GM12878 (cell line): ENCODE measurements around the gene STK16. TPM values are rescaled to one million over a fixed set of nuclear protein-coding genes. Genes with fewer than 3 reads are reported as not detected.

Experiments used
- ATAC-seq: fragments of 200-7000 bp; cut with Tn5 transposase; 3 replicates; pipeline ENCODE4 v1.9.1; 2020; ENCODE audit warnings: mild to moderate bottlenecking, moderate library complexity
- BruUV-seq: library from RNA; stranded (reverse); fragments of 400-500 nt; replicated peaks from 2 replicates; lab custom pipeline; 2021; lab: Mats Ljungman, UMichigan
- CTCF ChIA-PET: fragments of 300-600 bp; sonication (Branson Sonifier 250); formaldehyde crosslinking; extraction: SDS; loops from one replicate; lab custom pipeline; 2021; ENCODE audit warnings: inconsistent platforms; lab: Yijun Ruan, JAX
- POLR2A ChIA-PET: fragments of 350-600 bp; formaldehyde crosslinking; extraction: SDS; loops from one replicate; lab custom pipeline; 2021; ENCODE audit warnings: inconsistent platforms; lab: Charles Lee
- RAD21 ChIA-PET: fragments of 300-600 bp; sonication (Branson Sonifier 250); formaldehyde crosslinking; loops from one replicate; lab custom pipeline; 2023; ENCODE audit warnings: antibody characterized with exemption; ENCODE audit not compliant: unreplicated experiment; lab: Charles Lee
- SMC1A ChIA-PET: fragments of 300-600 bp; sonication (Branson Sonifier 250); formaldehyde crosslinking; loops from one replicate; lab custom pipeline; 2023; ENCODE audit not compliant: unreplicated experiment, uncharacterized antibody; lab: Charles Lee
- DNase-seq: peaks from one replicate; pipeline ENCODE4 v3.0.0-alpha.2; 2011; ENCODE audit warnings: low read depth, low spot score
- FAIRE-seq: peaks from 3 replicates; lab custom pipeline; 2011; peaks lifted over from hg19 to GRCh38; lab: Jason Lieb, UNC
- H2AFZ ChIP-seq: 2 replicates; pipeline ENCODE4 v1.6.0; 2011; ENCODE audit warnings: low read depth, low read length, control low read depth; ENCODE audit not compliant: control insufficient read depth
- H3K27ac ChIP-seq: 2 replicates; pipeline ENCODE4 v1.5.1; 2011; ENCODE audit warnings: control low read depth; ENCODE audit not compliant: control insufficient read depth, insufficient read depth
- H3K27me3 ChIP-seq, 2 experiments: replicated peaks in 1 of 2; 2 replicates each; pipeline versions ENCODE4 v1.6.0 to v1.6.1; 2011; ENCODE audit warnings: low read length in 1 of 2; ENCODE audit not compliant: control insufficient read depth in 2 of 2, insufficient read depth in 2 of 2
- H3K36me3 ChIP-seq, 2 experiments: 2 replicates each; pipeline ENCODE4 v1.5.1; 2011; ENCODE audit warnings: low read length in 1 of 2; ENCODE audit not compliant: control insufficient read depth in 2 of 2, insufficient read depth in 2 of 2
- H3K4me1 ChIP-seq: 2 replicates; pipeline ENCODE4 v1.6.1; 2011; ENCODE audit warnings: mild to moderate bottlenecking, low read length, moderate library complexity, mixed read lengths; ENCODE audit not compliant: control insufficient read depth, insufficient read depth
- H3K4me2 ChIP-seq: 2 replicates; pipeline ENCODE4 v1.6.0; 2011; ENCODE audit warnings: control low read depth; ENCODE audit not compliant: control insufficient read depth, insufficient read depth
- H3K4me3 ChIP-seq: fragments of 200-600 bp; sonication (generic); 2 replicates; pipeline ENCODE4 v1.5.1; 2016
- H3K79me2 ChIP-seq: 2 replicates; pipeline ENCODE4 v1.6.0; 2011; ENCODE audit warnings: low read length; ENCODE audit not compliant: control insufficient read depth, insufficient read depth
- H3K9ac ChIP-seq: 2 replicates; pipeline ENCODE4 v1.8.0; 2011; ENCODE audit warnings: low read length, control low read depth, mixed read lengths; ENCODE audit not compliant: control insufficient read depth, insufficient read depth
- H3K9me3 ChIP-seq: replicated peaks from 3 replicates; pipeline ENCODE4 v1.5.1; 2011; ENCODE audit warnings: mild to moderate bottlenecking, low read length; ENCODE audit not compliant: control insufficient read depth, insufficient read depth
- H4K20me1 ChIP-seq: 2 replicates; pipeline ENCODE4 v1.6.0; 2011; ENCODE audit not compliant: control insufficient read depth, insufficient read depth
- CREB1 ChIP-seq: IDR thresholded peaks from 2 replicates; pipeline ENCODE4 v1.6.1; 2012; ENCODE audit warnings: low read depth, mild to moderate bottlenecking, inconsistent platforms
- EP300 ChIP-seq, 2 experiments: fragments of 150-350 bp in 1 of 2; IDR thresholded peaks; 2 replicates each; pipeline ENCODE4 v1.6.1; 2011 to 2012; ENCODE audit warnings: low read depth in 2 of 2, low read length in 2 of 2, borderline replicate concordance in 1 of 2, improper control_type of control experiment in 1 of 2, inconsistent platforms in 1 of 2; ENCODE audit not compliant: control insufficient read depth in 1 of 2
- GABPA ChIP-seq: IDR thresholded peaks from 2 replicates; pipeline ENCODE4 v1.6.1; 2014; ENCODE audit warnings: antibody characterized with exemption, low read depth, mild to moderate bottlenecking, inconsistent platforms
- IKZF1 ChIP-seq: fragments of 450-650 bp; conservative IDR thresholded peaks from 2 replicates; pipeline ENCODE4 v1.6.1; 2017; ENCODE audit warnings: antibody characterized with exemption, mild to moderate bottlenecking
- JUNB ChIP-seq: IDR thresholded peaks from 2 replicates; pipeline ENCODE4 v1.6.1; 2016; ENCODE audit warnings: antibody characterized with exemption, mild to moderate bottlenecking
- NR2C2 ChIP-seq: IDR thresholded peaks from 2 replicates; pipeline ENCODE4 v1.6.1; 2011; ENCODE audit warnings: borderline replicate concordance, low read depth; ENCODE audit not compliant: control insufficient read depth, insufficient read length
- RUNX3 ChIP-seq: IDR thresholded peaks from 2 replicates; pipeline ENCODE4 v1.6.1; 2012; ENCODE audit warnings: low read length, inconsistent platforms
- SIN3A ChIP-seq: IDR thresholded peaks from 2 replicates; pipeline ENCODE4 v1.6.1; 2012; ENCODE audit warnings: low read depth, low read length, improper control_type of control experiment
- SUZ12 ChIP-seq: fragments of 200-600 bp; sonication (generic); IDR thresholded peaks from one replicate; pipeline ENCODE4 v1.6.1; 2018; ENCODE audit warnings: antibody characterized with exemption, mild to moderate bottlenecking; ENCODE audit not compliant: unreplicated experiment
- WGBS: methylation state at CpG from one replicate; pipeline ENCODE4 v1.1.6; 2016; ENCODE audit warnings: low lambda C conversion rate; ENCODE audit not compliant: insufficient replicate concordance, insufficient coverage; ENCODE audit errors: missing lambda C conversion rate; 5-methylcytosine and 5-hydroxymethylcytosine counted together
- in situ Hi-C: fragments of 300-500 bp; cut with MboI; formaldehyde crosslinking; loops from 9 replicates; pipeline ENCODE4 v1.14.3; 2018; ENCODE audit warnings: mixed read lengths
- intact Hi-C: fragments of 100-400 bp; cut with micrococcal nuclease; formaldehyde crosslinking; loops from one replicate; pipeline ENCODE4 v1.14.2; 2022; ENCODE audit not compliant: unreplicated experiment
- polyA plus RNA-seq, 11 experiments: library from polyadenylated mRNA; depleted of rRNA in 4 of 11; unstranded in 6 of 11; stranded (reverse) in 5 of 11; fragments of >200 nt; fragmentation: Nextera tagmentation in 4 of 11; fragmentation: Illumina TruSeq in 1 of 11; extraction: Ambion mirVana in 4 of 11; extraction: Trizol in 1 of 11; gene quantifications; 1 replicate in 1 of 11; 2 replicates in 10 of 11; pipeline versions ENCODE4 v1.2.1 to v1.2.3, GENCODE V29; 2011 to 2016; ENCODE audit warnings: inconsistent platforms in 2 of 11, missing spikeins in 2 of 11, low read depth in 1 of 11
- total RNA-seq, 4 experiments: library from RNA; depleted of rRNA in 3 of 4; stranded (reverse); fragments of >200 nt in 3 of 4; fragmentation: Illumina TruSeq in 1 of 4; extraction: Trizol in 1 of 4; gene quantifications; 2 replicates each; pipeline versions ENCODE4 v1.2.1 to v1.2.3, GENCODE V29; 2013 to 2021
- TF ChIP-seq, protein P1 (sequence below): IDR thresholded peaks from 2 replicates; pipeline ENCODE4 v1.6.1; 2012; ENCODE audit warnings: low read length, inconsistent platforms
- TF ChIP-seq, protein P2 (sequence below): IDR thresholded peaks from 2 replicates; pipeline ENCODE4 v1.6.1; 2012; ENCODE audit warnings: improper control_type of control experiment, low read depth, low read length; ENCODE audit not compliant: insufficient replicate concordance
- TF ChIP-seq, protein P3 (sequence below): fragments of 450-650 bp; IDR thresholded peaks from 2 replicates; pipeline ENCODE4 v1.6.1; 2014; ENCODE audit warnings: mild to moderate bottlenecking
- TF ChIP-seq, protein P4 (sequence below): IDR thresholded peaks from 2 replicates; pipeline ENCODE4 v1.6.1; 2011; ENCODE audit warnings: borderline replicate concordance, low read depth, mild to moderate bottlenecking, moderate library complexity, mixed read lengths, low read length; ENCODE audit not compliant: insufficient read depth; ENCODE audit errors: extremely low read length

Gene STK16
- total and polyA plus RNA-seq, 10 of the 15 experiments (the other 5 are each of a cell fraction or from before 2014, with no cell fraction given), result 4.3 to 50.1 (median 17.9) TPM

DNA sequence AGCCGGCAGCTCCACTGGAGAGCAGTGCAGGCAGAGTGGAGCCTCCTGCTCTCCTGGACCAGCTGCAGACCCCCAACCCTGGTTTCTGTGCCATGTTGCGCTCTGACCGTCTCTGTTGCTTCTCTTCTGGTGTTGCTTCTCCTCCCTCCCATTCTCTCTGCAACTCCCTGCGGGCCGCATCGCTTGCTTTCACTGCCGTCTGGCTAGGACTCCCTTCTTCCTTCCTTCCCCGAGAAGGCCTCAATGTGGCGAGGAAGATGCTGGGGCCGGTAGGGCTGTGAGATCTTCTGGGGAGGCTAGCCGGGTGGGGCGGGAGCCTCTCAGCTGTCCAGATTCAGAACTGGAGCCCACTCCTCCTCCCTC lies 40.1 kb downstream of the STK16 start (continued):
- TF ChIP-seq EP300 (IDR thresholded peaks at IDR 0.05; ENCODE audit: borderline replicate concordance in 1 of 2, control insufficient read depth in 1 of 2, low read depth in 2 of 2, low read length in 2 of 2), result no peak
- TF ChIP-seq, protein P1, sequence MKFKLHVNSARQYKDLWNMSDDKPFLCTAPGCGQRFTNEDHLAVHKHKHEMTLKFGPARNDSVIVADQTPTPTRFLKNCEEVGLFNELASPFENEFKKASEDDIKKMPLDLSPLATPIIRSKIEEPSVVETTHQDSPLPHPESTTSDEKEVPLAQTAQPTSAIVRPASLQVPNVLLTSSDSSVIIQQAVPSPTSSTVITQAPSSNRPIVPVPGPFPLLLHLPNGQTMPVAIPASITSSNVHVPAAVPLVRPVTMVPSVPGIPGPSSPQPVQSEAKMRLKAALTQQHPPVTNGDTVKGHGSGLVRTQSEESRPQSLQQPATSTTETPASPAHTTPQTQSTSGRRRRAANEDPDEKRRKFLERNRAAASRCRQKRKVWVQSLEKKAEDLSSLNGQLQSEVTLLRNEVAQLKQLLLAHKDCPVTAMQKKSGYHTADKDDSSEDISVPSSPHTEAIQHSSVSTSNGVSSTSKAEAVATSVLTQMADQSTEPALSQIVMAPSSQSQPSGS, result no peak
- TF ChIP-seq, all 136 proteins: peak for 0

DNA sequence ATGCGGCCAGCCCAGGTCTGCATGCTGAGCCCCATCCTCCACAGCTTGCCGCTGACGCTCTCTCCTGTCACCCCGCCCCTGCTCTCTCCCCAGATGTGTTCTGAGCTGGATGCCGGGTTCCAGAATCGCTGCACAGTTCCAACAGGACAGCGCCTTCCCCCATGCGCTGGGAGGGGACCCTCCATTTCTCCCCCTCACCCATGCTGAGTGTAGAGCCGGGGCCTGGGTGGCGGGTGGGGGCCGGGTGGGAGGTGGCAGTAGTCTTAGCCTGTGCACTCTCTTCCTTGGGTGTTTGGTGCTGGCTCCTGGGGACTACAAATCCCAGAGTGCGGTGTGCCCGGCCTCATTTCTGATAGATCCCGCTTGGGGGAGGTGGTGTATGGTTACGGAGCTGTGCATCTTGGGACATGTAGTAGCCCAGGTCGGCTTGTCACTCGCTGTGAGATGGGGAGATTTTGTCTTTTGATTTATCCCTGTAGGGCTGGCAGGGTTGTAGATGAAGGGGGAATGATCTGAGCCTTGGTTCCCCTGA lies 40.7 kb downstream of the STK16 start:
- POLR2A ChIA-PET, result interaction anchor here (1.7 kb wide), 1 partner anchor 36 kb away, joined by 7 read pairs; no protein-coding TSS in a partner anchor
- no peak; the same call in 2 of the 3 replicates for ATAC-seq

More for the DNA sequence above, 40.7 kb downstream of the STK16 start:
- H3K27me3 ChIP-seq, result no peaks in the 10 kb centered on the region; a peak in 1 of 4 replicates
- H3K27ac ChIP-seq, result no peak overlapping the region
- H3K79me2 ChIP-seq, result no peaks in the 10 kb centered on the region
- in situ Hi-C loops, result no loop called here
- RAD21 ChIA-PET, result no interaction called here
- H3K4me2 ChIP-seq, result no peak overlapping the region
- no peaks in the 10 kb centered on the region for H4K20me1 ChIP-seq
- no peaks in the 10 kb centered on the region; the same call in 1 of the 2 replicates for H3K4me1 ChIP-seq
- TF ChIP-seq SUZ12 (no peak), SIN3A (no peak), RUNX3 (no peak), JUNB (no peak), IKZF1 (no peak), GABPA (no peak), NR2C2 (no peak), CREB1 (no peak)
- TF ChIP-seq, protein P2, sequence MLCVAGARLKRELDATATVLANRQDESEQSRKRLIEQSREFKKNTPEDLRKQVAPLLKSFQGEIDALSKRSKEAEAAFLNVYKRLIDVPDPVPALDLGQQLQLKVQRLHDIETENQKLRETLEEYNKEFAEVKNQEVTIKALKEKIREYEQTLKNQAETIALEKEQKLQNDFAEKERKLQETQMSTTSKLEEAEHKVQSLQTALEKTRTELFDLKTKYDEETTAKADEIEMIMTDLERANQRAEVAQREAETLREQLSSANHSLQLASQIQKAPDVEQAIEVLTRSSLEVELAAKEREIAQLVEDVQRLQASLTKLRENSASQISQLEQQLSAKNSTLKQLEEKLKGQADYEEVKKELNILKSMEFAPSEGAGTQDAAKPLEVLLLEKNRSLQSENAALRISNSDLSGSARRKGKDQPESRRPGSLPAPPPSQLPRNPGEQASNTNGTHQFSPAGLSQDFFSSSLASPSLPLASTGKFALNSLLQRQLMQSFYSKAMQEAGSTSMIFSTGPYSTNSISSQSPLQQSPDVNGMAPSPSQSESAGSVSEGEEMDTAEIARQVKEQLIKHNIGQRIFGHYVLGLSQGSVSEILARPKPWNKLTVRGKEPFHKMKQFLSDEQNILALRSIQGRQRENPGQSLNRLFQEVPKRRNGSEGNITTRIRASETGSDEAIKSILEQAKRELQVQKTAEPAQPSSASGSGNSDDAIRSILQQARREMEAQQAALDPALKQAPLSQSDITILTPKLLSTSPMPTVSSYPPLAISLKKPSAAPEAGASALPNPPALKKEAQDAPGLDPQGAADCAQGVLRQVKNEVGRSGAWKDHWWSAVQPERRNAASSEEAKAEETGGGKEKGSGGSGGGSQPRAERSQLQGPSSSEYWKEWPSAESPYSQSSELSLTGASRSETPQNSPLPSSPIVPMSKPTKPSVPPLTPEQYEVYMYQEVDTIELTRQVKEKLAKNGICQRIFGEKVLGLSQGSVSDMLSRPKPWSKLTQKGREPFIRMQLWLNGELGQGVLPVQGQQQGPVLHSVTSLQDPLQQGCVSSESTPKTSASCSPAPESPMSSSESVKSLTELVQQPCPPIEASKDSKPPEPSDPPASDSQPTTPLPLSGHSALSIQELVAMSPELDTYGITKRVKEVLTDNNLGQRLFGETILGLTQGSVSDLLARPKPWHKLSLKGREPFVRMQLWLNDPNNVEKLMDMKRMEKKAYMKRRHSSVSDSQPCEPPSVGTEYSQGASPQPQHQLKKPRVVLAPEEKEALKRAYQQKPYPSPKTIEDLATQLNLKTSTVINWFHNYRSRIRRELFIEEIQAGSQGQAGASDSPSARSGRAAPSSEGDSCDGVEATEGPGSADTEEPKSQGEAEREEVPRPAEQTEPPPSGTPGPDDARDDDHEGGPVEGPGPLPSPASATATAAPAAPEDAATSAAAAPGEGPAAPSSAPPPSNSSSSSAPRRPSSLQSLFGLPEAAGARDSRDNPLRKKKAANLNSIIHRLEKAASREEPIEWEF, result no peak
- TF ChIP-seq, protein P3, sequence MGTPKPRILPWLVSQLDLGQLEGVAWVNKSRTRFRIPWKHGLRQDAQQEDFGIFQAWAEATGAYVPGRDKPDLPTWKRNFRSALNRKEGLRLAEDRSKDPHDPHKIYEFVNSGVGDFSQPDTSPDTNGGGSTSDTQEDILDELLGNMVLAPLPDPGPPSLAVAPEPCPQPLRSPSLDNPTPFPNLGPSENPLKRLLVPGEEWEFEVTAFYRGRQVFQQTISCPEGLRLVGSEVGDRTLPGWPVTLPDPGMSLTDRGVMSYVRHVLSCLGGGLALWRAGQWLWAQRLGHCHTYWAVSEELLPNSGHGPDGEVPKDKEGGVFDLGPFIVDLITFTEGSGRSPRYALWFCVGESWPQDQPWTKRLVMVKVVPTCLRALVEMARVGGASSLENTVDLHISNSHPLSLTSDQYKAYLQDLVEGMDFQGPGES, result no peak
- TF ChIP-seq, protein P4, sequence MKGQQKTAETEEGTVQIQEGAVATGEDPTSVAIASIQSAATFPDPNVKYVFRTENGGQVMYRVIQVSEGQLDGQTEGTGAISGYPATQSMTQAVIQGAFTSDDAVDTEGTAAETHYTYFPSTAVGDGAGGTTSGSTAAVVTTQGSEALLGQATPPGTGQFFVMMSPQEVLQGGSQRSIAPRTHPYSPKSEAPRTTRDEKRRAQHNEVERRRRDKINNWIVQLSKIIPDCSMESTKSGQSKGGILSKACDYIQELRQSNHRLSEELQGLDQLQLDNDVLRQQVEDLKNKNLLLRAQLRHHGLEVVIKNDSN, result no peak
- H3K9me3 ChIP-seq, result no peaks in the 10 kb centered on the region
- no peak overlapping the region for H3K4me3 ChIP-seq
- no peak overlapping the region for H2AFZ ChIP-seq
- no TSS peak for BruUV-seq
- intact Hi-C loops, result no loop called here
- SMC1A ChIA-PET, result interaction anchor here (1.2 kb wide), 1 partner anchor 9 kb away, joined by 4 read pairs; no protein-coding TSS in a partner anchor
- no peaks in the 10 kb centered on the region; a peak in 1 of 4 replicates for H3K36me3 ChIP-seq
- CTCF ChIA-PET, result interaction anchor here (1.1 to 2.1 kb wide), 3 partner anchors 9 to 127 kb away, joined by 3 to 18 read pairs (median 10); no protein-coding TSS in a partner anchor
- DNase-seq (no peak), FAIRE-seq (no peak)
- WGBS, result 81% methylated on average over 13 of the region's 17 CpGs
- no peak overlapping the region for H3K9ac ChIP-seq
